ENCODE data around the gene PPP2R2B.

The PPP2R2B gene

DNA sequence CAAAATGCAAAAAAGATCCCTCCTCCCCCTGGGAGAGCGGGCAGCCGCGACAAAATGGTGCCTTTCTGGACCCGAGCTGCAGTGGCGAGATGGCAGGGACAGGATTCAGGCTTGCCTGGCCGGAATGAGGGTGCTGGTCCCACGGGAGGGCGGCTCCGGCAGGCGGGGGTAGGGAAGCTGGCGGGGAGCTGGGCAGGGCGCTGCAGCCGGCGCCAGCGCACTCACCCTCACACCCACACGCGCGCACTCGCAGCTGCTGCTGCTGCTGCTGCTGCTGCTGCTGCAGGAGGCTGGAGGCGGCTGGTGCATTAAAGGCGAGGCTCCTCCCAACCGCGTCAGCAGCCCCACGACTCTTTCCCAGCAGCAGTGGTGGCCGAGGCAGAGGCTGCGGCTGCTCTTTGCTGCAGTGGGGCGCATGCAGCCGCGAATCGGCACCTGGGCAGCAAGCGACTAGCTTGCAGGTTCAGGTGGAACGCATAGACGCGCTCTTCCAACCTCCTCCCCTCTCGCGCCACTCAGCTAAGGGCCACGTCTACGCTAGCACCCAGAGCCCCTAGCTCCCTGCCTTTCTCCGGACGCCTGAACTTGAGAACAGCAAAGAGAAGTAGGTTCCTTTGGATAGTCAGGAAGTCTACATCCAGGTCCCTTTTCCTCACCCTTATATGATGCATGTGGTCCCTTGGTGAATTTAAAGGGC is at the start of gene PPP2R2B:
PPP2R2B (minus strand) TSS at position 282 of the 697 bp plus-strand sequence.
- DNase-seq (ENCODE audit: low spot score), result peak; percentile 67

DNA sequence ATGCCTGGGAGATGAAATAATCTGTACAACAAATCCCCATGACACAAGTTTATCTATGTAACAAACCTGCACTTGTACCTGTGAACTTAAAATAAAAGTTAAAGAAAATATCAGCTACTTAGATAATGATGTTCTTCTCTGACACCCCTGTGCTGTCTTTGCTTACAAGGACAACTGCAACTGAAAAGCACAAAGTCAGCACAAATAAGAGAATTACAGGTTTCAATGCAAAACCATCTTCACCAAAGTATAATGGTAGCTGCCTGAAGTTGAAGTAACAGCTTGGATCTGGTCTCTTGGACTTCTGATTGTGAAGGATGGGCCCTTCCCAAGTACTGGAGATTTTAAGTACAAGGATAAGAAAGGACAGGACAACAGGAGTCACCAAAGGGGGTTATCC is 45.6 kb upstream of the PPP2R2B start:
- no peak for DNase-seq (ENCODE audit: low spot score)

DNA sequence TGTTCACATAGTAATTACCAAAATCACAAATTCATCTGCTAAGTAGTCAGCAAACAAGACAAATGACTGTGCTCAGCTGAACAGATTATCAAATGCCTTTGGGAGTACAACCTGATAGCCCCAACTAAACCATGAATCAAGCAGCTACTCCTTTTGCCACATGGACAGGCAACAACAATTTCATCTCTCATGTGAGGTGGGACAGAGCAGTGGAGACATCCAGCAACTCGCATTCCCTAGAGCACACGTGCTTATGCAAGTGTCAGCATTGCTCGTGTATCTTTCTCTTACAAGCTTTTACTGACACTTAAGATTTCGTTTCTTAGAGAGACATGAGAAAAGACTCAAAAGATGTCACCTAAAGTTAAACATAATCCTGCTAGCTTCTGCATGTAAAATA is 42.7 kb upstream of the PPP2R2B start:
- DNase-seq (ENCODE audit: low spot score), result no peak

DNA sequence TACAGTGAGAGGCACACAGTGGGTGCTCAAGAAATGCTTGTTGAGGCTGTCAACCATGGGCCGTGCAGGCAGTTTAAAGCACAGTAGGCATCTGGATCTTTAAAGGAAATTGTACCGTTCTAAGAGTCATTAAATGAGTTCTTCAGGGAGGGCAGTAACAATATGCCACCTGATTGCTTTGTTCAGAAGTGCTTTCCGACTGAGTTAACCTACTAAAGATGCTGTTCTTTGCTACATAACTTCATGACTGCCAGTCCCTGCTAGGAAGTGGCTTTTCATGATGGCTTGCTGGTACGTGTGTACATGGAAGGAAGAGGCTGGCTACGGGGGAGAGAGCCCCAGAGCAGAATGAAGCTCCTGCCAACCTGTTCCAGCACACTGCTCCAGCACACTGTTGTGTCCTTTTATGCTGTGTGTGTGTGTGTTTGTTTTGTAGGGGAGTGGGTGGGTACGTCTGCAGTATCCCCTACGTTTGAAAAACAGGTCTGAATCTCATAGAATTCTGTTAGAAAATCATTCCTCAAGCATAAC is 41.9 kb upstream of the PPP2R2B start:
- DNase-seq (ENCODE audit: low spot score), result no peak

DNA sequence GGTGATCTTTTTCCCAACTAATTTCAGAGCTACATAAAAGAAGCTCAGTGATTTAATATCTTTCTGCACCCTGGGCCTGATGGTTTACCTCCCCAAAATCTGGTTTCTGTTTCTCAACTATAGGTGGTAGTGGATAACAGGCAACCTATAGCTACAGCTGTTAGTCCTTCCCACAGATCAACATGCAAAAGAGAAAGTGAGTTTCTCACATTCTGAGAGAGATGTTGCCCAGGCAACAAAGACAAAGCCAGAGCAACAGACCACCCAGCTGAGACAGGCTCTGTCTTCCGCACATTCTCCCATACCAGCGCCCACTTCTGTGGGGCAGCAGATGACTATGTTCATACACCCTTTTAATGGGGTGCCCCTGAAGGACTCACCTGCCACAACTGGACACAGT is 40.7 kb upstream of the PPP2R2B start:
- DNase-seq (ENCODE audit: low spot score), result no peak

DNA sequence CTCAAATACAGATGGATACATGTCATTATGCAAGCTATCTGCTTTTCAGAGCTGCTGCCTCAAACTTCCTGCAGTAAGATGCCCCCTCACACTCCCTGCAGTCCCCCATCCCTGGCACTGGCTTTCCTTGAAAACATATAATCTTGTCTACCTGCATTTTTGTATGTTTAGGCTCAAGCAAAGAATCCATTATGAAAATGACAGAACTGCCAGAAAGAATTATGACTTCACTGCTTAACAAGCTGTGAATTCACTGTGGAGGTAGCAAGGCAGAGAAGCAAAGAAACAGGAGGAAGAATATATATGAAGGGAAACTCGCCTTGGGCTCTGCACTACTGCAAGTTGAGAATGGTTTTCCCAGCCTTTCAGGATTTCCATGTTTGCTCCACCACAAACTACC is 39.4 kb upstream of the PPP2R2B start:
- no peak for DNase-seq (ENCODE audit: low spot score)

DNA sequence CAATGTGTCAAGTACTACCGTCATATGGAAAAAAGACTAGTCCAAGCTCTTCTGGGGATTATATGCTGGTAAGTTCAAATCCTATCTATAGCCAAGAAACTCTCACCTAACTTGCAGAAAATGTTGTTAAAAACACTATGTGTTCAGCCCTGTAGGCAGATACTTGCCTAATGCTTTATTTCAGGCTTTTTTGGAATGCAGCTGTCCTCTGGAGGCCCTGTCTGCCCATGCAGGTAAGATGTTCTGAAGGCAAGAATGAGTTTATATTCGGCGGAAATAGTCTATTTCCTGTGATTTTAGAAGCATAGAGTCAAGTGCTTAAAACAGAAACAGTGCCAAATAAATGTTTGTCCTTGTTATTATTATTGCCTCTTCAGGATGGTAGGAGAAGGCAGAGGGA is 34.3 kb upstream of the PPP2R2B start:
- no peak for DNase-seq (ENCODE audit: low spot score)

DNA sequence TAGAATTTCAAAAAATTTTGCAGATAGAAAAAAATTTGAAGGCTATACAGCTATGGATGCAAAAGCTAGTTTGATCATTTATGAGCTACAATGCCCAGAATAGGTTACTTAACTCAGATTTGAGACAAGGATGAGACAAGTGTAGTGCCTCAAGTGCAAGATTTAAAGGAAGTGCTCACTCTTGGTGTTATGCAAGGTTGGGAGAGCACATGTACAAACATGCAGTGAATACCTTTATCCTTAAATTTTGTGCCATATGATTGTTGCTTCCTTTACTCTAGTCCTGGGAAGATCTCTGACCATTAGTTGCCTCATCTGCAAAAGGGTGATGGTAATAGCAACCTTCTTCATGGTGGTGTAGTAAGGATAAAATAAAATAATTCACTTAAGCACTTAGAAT is 31.7 kb upstream of the PPP2R2B start:
- DNase-seq (ENCODE audit: low spot score), result no peak

DNA sequence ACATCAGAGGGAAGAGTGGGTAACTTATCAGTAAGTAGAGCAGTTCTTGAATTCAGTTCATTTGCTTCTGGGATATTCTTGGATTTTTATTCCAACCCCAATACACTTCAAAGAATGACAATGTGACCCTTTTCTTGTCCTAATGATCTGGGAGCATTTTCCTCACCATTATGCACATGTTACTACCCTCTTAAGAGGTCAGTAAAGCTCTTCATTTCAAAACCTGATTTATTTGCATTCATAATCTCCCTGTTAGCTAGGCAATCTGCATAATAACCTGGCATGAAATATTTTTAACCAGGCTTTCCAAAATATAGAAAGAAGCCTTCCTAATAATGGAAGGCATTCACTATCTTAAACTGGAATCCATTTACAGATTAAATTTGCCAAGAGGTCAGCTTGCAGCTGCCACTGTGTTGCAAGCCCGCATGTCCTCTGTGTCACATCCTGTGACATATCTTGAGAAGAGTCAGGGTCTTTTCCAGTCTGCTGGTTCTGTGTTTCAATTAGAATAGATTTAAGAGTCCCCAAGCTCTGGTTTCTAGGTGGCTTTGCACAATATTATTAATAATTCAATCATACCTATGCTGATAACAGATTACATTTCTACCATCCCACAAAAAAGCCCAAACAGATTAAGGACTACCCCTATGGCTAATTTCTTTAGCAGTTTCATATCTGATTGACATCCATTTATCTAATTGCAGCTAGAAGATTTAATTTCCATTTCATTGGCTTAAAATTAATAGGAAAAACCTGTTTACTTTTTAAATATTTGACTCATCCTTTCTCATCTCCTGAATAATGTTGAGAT is 30.9 kb upstream of the PPP2R2B start:
- no peak for DNase-seq (ENCODE audit: low spot score)

DNA sequence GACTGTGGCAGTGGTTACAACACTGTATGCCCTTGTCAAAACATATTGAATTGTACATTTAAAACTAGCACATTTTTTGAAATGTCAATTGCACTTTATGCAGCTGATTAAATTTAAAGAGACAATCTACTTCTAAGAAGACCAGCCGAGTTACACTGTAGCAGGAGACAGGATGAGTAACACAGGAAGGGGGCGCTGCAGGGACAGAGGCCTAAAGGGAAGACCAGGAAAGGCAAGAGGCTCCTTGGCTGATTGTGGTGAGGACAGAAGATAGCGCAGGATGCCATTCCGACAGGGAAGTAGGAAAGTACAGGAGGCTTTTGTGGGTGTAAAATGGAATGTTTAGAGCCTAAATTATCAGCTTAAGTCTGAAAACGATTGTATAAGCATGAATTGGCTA is 28.2 kb upstream of the PPP2R2B start:
- DNase-seq (ENCODE audit: low spot score), result no peak

DNA sequence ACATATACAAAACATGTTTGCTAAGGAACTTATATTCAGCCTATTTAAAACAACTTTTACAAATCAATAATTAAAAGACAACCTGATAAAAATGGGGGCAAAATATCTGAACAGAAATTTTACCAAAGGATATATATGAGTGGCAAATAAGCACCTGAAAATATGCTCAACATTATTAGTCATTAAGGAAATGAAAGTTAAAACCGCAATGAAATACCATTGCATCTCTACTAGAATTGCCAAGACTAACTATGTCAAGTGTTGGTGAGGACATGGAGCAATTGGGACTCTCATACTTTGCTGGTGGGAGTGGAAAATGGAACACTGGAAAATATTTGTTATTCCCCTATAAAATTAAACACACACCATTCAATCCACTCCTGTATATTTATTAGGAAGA is 26.3 kb upstream of the PPP2R2B start:
- DNase-seq (ENCODE audit: low spot score), result no peak

DNA sequence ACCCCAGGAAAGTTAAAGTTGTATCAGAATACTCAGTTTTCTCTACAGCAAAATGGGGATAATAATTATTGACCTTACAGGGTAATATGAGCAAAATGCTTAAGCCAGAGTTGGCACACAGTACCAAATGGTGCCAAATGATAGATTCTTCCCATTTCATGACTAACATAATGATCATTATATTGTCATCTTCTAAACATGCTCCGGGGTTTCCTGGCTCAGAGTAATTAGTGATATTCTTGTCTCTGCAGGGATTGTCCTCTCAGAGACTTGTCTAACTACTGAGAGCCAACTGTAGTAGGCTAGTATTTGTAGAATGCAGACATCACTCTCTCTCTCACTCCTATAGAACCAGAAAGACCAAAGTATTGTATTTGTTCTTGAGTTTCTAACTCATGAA is 25.2 kb upstream of the PPP2R2B start:
- no peak for DNase-seq (ENCODE audit: low spot score)

DNA sequence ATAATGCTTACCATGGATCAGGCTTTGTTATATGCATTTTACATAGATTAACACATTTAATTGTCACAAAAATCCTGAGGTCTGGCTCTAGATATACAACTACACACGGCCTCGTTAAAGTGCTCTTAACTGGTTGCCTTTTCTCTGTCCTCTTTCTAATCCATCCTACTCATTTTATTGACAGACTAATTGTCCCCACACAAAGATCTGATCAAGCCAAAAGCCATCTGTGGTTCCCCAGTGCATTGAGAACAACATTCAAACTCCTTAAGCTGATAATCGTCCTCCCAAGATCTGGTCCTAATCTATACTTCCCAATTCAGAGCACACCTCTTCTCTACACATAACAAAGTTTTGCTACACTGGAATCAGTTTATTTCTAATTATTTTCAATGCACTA is 23.9 kb upstream of the PPP2R2B start:
- DNase-seq (ENCODE audit: low spot score), result no peak

DNA sequence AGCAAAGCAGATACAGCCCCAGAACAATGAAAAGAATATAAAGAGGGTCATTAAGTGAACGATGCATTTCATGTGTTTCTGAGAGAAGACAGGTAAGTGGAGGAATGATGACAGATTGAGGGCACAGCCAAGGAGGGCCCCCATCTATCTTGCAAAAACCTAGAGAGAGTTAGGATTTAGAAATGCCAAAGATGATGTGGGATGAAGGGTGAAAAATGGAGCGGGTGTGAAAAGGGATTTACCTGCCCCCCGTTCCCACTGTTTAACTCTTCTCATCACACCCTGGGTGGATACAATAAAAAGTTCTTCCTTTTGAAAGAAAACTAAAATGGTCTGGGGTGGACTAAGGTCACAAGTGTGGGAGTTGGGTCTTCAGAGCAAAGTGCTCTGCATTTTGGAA is 18.5 kb upstream of the PPP2R2B start:
- no peak for DNase-seq (ENCODE audit: low spot score)

DNA sequence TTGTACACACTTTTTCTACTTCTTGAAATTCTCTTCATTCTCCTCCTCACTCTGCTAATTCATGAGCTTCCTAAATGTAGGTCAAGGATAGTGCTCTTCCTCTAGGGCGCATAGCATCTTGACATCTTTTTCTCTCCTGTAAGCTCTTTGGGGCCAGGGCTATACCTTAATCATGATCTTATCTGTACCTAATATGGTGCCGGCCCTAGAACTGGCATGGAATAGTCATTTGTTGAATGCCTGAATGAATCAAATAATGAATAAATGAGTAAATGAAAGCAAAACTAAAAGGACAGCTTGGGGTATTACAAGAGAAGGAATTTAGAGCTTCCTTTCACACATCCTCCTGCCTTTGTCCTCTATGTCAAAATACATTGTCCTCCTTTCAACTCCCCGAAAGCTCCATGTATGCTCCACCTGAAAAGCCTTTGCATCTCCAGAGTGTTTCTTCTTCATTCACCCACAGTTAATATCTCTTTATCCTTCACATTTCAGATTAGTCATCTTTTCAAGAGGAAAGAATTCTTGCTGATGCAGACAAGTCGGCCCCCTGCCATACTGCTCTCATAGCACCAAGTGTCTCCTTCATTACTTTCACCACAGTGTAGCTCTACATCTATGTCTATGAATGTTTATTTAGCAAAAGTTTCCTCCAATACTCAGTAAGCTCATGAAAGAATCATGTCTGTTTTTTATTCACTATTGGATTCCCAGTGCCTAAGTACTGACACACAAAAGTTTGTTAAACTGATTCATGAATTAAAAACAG is 16.4 kb upstream of the PPP2R2B start:
- DNase-seq (ENCODE audit: low spot score), result no peak

DNA sequence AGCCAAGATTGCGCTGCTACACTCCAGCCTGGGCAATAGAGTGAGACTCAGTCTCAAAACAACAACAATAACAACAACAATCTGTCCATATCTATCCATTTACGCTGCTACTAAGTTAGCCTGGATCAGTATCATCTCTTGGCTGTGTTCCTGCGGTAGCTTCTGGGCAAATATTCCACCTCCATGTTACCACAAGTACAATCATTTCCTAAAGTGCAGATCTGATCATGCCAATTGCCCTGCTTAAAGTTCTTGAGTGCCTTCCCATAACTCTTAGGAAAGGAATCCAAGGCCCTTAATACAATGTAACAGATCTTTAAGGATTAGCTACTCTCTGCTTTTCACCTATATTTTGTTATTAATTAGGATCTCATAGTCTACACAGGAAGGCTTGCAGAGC is 15.4 kb upstream of the PPP2R2B start:
- DNase-seq (ENCODE audit: low spot score), result no peak

DNA sequence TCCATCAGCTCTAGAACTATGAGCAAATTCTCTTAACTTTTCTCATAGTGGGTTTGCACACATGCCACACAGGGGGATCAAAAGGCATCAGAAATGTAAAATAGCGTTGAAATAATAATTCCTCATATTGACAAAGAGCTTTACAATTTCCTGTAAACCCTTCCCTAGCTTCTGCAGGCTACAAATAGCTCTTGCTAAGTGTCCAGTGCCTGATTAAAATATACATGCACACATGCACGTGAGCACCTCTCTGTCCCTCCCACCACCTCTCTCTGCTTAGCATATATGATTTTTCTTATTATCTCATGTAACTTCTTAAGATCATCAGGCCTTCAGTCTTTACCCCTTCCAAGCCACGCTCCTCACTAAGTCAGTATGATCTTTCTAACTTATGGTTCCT is 13.7 kb upstream of the PPP2R2B start:
- DNase-seq (ENCODE audit: low spot score), result no peak

DNA sequence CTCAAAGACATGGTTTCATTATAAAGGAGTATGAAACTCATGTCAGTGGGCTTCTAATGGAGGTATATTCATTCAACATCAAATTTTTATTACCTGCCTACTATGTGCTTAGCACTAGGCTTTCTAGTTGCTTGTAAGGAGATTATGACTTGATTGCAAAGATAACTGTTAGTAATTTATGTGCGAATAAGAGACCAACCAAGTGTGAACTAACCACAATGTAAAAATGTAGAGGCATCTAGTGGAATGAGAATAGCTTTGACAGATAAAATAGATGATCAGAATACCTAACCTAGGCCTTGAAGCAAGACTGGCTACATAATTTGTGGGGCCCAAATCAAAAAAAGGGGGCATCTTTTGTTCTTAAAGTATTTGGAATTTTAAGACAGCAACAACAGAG is 13.0 kb upstream of the PPP2R2B start:
- no peak for DNase-seq (ENCODE audit: low spot score)

DNA sequence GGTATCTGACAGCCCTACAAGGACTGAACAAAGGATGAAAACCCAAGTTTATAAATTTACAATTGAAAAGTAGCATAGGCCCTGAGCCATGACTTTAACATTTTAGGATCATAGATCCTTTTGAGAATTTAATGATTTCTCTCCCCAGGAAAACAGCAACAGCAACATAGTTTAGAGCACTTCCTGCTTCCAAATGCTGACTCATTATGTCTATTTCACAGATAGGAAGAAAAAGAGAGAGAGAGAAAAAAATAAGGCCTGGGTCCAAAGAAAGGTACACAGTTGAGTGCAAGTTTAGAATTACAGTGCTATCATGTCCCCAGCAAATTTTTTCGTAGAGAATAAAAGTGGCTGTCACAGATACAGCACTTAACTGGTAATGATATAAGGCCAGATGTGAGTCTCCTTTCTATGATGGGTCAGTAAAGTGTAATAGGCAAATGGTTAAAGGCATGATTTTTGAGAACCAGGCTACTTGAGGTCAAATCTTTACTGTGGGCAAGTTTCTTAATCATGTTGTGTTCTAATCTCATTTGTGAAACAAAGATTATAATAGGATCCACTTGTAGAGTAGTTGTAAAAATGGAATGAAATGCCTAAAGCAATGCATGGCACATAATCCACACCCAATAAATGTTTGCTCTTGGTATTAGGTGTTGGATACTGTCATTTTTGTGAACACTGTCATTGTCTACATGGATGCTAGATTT is 12.3 kb upstream of the PPP2R2B start:
- peak; percentile 54 for DNase-seq (ENCODE audit: low spot score)

DNA sequence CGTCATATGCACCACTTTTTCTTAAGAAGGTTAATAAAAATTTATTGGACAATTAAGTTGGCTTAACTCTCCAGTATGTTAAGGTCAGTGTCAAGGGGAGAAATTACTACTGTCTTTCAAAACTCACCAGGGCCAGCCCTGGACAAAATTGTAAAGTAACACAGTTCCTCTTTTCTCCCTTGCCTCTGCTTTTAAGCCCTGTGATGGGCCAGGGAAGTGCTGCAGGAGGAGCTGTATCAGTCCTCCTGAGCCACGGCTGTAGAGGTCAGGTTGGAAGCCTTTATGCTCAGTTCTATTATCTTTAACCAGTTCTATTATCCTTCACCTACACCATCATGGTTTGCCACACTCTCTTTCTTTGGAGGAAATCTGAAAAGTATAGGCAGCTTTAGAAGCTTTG is 11.5 kb upstream of the PPP2R2B start:
- DNase-seq (ENCODE audit: low spot score), result no peak

DNA sequence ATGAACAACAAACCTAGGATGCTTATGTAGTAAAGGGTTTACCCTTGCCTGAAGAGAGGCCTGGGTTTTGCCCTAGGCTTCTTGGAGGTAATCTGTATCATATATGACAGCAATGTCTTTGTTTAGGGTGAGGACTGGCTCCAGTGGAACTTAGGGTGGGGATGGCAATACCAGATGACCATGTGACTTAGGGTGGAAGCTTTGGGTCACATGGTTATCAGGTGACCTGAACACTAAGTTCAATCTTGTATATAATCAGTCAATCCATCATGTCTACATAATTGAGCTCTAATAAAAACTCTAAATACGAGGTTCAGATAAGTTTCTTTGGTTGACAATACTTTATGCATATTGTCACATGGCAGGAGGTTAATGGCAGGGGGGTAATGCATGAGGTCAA is 10.6 kb upstream of the PPP2R2B start:
- no peak for DNase-seq (ENCODE audit: low spot score)

DNA sequence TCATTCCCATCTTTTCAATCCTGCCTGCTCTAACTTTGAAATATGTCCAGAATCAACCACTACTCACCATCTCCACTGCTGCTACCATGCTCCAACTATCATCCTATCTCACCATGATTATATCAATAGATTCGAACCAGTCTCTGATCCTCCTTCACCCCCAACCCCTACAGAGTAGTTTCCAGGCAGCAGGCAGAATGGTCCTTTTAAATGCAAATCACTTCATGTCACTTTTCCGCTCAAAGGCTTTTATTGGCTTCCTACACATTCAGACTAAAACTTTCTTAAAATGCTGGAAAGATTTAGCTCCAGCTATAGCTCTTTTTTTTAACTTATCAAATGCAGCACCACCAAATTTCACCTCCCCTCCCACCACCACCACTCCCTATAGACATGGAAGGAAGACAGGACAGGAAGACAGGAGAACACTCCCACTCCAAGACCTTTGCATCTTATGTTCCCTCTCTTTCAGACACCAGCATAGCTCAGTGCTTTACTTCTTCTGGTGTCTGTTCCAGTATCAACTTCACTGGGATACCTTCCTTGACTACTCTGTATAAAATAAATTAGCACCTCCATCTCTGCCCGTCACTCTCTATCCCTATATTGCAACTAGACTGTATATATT is 9.9 kb upstream of the PPP2R2B start:
- DNase-seq (ENCODE audit: low spot score), result no peak

Measured in kidney tubule cell (primary cell).